Caco-2 (cell line): ENCODE measurements around the gene SNRNP35. TPM values are rescaled to one million over a fixed set of nuclear protein-coding genes. Genes with fewer than 3 reads are reported as not detected.
"Not testable (repeated sequence)": the region's sequence is repeated elsewhere in the genome, so short reads cannot be mapped to it uniquely, and the experiment has no call there.

Source experiments
- Bru-seq: library from RNA; stranded (reverse); fragments of 400-500 nt; gene quantifications from one replicate; lab custom pipeline; 2021; lab: Mats Ljungman, UMichigan
- BruChase-seq, 2 experiments: library from RNA; stranded (reverse); fragments of 400-500 nt; gene quantifications; one replicate each; lab custom pipeline; 2021; lab: Mats Ljungman, UMichigan
- BruUV-seq: library from RNA; stranded (reverse); fragments of 400-500 nt; replicated peaks from 2 replicates; lab custom pipeline; 2021; lab: Mats Ljungman, UMichigan
- CTCF ChIA-PET: fragments of 300-600 bp; sonication (Branson Sonifier 250); formaldehyde crosslinking; loops from one replicate; lab custom pipeline; 2022; ENCODE audit warnings: antibody characterized with exemption; lab: Charles Lee
- POLR2A ChIA-PET: fragments of 300-600 bp; sonication (Branson Sonifier 250); formaldehyde crosslinking; loops from one replicate; lab custom pipeline; 2022; ENCODE audit warnings: antibody characterized with exemption; lab: Charles Lee
- DNase-seq, 2 experiments: peaks; one replicate each; pipeline versions ENCODE4 v3.0.0 to v3.0.0-alpha.2; 2020 to 2022
- H3K27me3 ChIP-seq: replicated peaks from 2 replicates; pipeline ENCODE4 v1.6.0; 2011; ENCODE audit warnings: low read length; ENCODE audit not compliant: control insufficient read depth, insufficient read depth
- H3K36me3 ChIP-seq: 2 replicates; pipeline ENCODE4 v1.5.1; 2011; ENCODE audit warnings: low read length; ENCODE audit not compliant: control insufficient read depth, insufficient read depth
- H3K4me1 ChIP-seq: fragments of 250-450 bp; sonication (Bioruptor Pico); 2 replicates; pipeline ENCODE4 v1.5.1; 2020; ENCODE audit warnings: mild to moderate bottlenecking
- H3K4me3 ChIP-seq: 2 replicates; pipeline ENCODE4 v1.5.1; 2011; ENCODE audit warnings: low read depth, mild to moderate bottlenecking, control low read depth, low read length
- H3K9me3 ChIP-seq: fragments of 250-450 bp; sonication (Bioruptor Pico); 2 replicates; pipeline ENCODE4 v1.5.1; 2020; ENCODE audit warnings: mild to moderate bottlenecking, moderate library complexity
- H3K27ac Mint-ChIP-seq: one replicate; pipeline ENCODE4 v1.8.0; 2022; ENCODE audit warnings: mixed read lengths; ENCODE audit not compliant: unreplicated experiment
- H3K27me3 Mint-ChIP-seq: one replicate; pipeline ENCODE4 v1.8.0; 2022; ENCODE audit warnings: mixed read lengths; ENCODE audit not compliant: insufficient read depth, unreplicated experiment
- H3K36me3 Mint-ChIP-seq: one replicate; pipeline ENCODE4 v1.8.0; 2022; ENCODE audit warnings: mild to moderate bottlenecking, mixed read lengths; ENCODE audit not compliant: insufficient read depth, unreplicated experiment
- H3K4me1 Mint-ChIP-seq: one replicate; pipeline ENCODE4 v1.8.0; 2022; ENCODE audit warnings: low read depth, mixed read lengths; ENCODE audit not compliant: unreplicated experiment
- H3K4me3 Mint-ChIP-seq: one replicate; pipeline ENCODE4 v1.8.0; 2022; ENCODE audit warnings: mild to moderate bottlenecking, moderate library complexity, mixed read lengths; ENCODE audit not compliant: unreplicated experiment
- H3K9me3 Mint-ChIP-seq: one replicate; pipeline ENCODE4 v1.8.0; 2022; ENCODE audit warnings: mixed read lengths; ENCODE audit not compliant: unreplicated experiment
- intact Hi-C: fragments of 100-400 bp; cut with micrococcal nuclease; formaldehyde crosslinking; loops from one replicate; pipeline ENCODE4 v1.10.0; 2022; ENCODE audit not compliant: unreplicated experiment
- long read RNA-seq: library from polyadenylated mRNA; stranded (forward); transcript quantifications from one replicate; pipeline ENCODE4 v2.0.0, GENCODE V29; 2022
- total RNA-seq: library from RNA; stranded (reverse); gene quantifications from 2 replicates; pipeline ENCODE4 v1.2.3, GENCODE V29; 2022
- TF ChIP-seq, protein P1 (sequence below), 2 experiments: fragments of 200-600 bp in 1 of 2; IDR thresholded peaks; 1 replicate in 1 of 2; 2 replicates in 1 of 2; pipeline versions ENCODE4 v1.5.1 to v1.8.0; 2011 to 2022; ENCODE audit warnings: antibody characterized with exemption in 1 of 2, control low read depth in 1 of 2, inconsistent platforms in 1 of 2, low read depth in 1 of 2, low read length in 1 of 2, mild to moderate bottlenecking in 1 of 2, moderate library complexity in 1 of 2; ENCODE audit not compliant: insufficient read depth in 1 of 2, severe bottlenecking in 1 of 2, unreplicated experiment in 1 of 2

SNRNP35 gene, protein sequence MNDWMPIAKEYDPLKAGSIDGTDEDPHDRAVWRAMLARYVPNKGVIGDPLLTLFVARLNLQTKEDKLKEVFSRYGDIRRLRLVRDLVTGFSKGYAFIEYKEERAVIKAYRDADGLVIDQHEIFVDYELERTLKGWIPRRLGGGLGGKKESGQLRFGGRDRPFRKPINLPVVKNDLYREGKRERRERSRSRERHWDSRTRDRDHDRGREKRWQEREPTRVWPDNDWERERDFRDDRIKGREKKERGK
- total RNA-seq (22.0 and 22.7 TPM in 2 replicates), Bru-seq, nascent RNA (percentile 82 among the genes with signal in this experiment), BruChase-seq, experiment 1, labeled RNA remaining after a 2-hour chase (percentile 82 among the genes with signal in this experiment), BruChase-seq, experiment 2, labeled RNA remaining after a 6-hour chase (percentile 80 among the genes with signal in this experiment)
- long read RNA-seq, transcript SNRNP35-203 (2 exons, 1,975 nt): major isoform, 33 of 47 reads
- long read RNA-seq, partial matches to known transcripts: 6 of 47 reads
- long read RNA-seq, other reads (novel, unspliced or antisense): 7 of 47 reads

DNA sequence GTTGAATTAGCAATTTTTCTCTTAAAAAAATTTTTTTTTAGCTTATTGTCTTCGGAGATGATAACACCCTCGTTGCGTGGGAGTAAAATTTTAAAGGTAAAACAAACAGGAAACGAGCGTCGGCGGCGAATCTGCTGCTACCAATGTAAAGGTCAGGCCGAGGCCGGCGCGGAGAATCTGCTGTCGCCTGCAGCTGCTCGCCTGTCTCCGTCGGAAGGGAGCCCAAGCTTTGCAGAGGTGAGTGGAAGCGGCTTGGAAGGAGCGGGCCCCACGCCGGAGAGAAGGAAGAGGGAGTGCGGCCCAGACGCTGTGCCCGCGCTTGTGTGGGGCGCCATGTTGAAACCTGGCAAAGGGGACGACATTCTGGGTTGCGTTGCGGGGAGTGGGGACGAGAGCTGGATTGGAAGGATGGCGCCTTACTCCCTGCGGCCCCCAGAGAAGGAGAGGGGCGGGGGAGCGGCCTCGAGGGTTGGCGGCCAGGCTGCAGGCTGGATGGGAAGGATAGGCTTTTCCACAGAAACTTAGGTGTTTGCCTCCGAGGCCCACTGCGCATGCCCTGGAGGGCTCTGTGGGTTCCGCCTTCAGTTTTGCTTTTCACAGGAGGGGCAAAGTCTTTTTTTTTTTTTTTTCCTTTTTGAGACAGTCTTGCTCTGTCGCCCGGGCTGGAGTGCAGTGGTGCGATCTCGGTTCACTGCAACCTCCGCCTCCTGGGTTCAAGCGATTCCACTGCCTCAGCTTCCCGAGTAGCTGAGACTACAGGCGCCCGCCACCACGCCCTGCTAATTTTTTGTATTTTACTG is at the start of gene SNRNP35:
TSS of gene SNRNP35 (plus strand) at position 160 of the 800 bp plus-strand sequence. CDS start 7,402 bp downstream, outside the sequence.
- ChIA-PET POLR2A (interaction anchor here (0.9 to 1.2 kb wide), 3 partner anchors 74 to 226 kb away, joined by 3 to 5 read pairs (median 3); partner anchors contain the start of gene KMT5A), CTCF (interaction anchor here (0.7 kb wide), 1 partner anchor 193 kb away, joined by 3 read pairs; no protein-coding TSS in a partner anchor)
- H3K27me3 Mint-ChIP-seq: no peaks in the 10 kb centered on the region
- H3K4me1 Mint-ChIP-seq: peaks cover 6% of the 10 kb centered on the region
- H3K36me3 Mint-ChIP-seq: peaks cover 25% of the 10 kb centered on the region
- H3K27ac Mint-ChIP-seq: peak within 1 kb of the TSS; percentile 100
- Histone ChIP-seq H3K4me3 (peak within 1 kb of the TSS; percentile 85), H3K4me1 (no peaks in the 10 kb centered on the region), H3K27me3 (no peaks in the 10 kb centered on the region), H3K9me3 (no peaks in the 10 kb centered on the region), H3K36me3 (no peaks in the 10 kb centered on the region; the same call in 1 of the 2 replicates)
- peak within 1 kb of the TSS; percentile 98 for H3K4me3 Mint-ChIP-seq
- peak; percentile 89 to 92 for DNase-seq
- H3K9me3 Mint-ChIP-seq: no peaks in the 10 kb centered on the region
- BruUV-seq: TSS peak; percentile 97
- intact Hi-C loops: loop anchor here (1.0 kb wide), 1 partner anchor 22 kb away; the partner anchor contains the start of gene RILPL2
- TF ChIP-seq, protein P1, sequence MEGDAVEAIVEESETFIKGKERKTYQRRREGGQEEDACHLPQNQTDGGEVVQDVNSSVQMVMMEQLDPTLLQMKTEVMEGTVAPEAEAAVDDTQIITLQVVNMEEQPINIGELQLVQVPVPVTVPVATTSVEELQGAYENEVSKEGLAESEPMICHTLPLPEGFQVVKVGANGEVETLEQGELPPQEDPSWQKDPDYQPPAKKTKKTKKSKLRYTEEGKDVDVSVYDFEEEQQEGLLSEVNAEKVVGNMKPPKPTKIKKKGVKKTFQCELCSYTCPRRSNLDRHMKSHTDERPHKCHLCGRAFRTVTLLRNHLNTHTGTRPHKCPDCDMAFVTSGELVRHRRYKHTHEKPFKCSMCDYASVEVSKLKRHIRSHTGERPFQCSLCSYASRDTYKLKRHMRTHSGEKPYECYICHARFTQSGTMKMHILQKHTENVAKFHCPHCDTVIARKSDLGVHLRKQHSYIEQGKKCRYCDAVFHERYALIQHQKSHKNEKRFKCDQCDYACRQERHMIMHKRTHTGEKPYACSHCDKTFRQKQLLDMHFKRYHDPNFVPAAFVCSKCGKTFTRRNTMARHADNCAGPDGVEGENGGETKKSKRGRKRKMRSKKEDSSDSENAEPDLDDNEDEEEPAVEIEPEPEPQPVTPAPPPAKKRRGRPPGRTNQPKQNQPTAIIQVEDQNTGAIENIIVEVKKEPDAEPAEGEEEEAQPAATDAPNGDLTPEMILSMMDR (IDR thresholded peaks at IDR 0.05; ENCODE audit: insufficient read depth in 1 of 2, low read depth in 1 of 2, low read length in 1 of 2, severe bottlenecking in 1 of 2, unreplicated experiment in 1 of 2): no peak

- H3K27ac Mint-ChIP-seq, H3K27me3 Mint-ChIP-seq, H3K4me3 Mint-ChIP-seq, H3K4me1 ChIP-seq, H3K27me3 ChIP-seq, DNase-seq, CTCF ChIA-PET, H3K9me3 ChIP-seq, H3K9me3 Mint-ChIP-seq, POLR2A ChIA-PET, H3K4me1 Mint-ChIP-seq, H3K36me3 ChIP-seq, H3K4me3 ChIP-seq, intact Hi-C loops: not testable (repeated sequence)
- BruUV-seq: TSS peak; percentile 59
- peaks cover 51% of the 10 kb centered on the region for H3K36me3 Mint-ChIP-seq
These were observed 49.3 kb upstream of the SNRNP35 start for GRCh38 chr12:123408619-123409018.

- H3K9me3 Mint-ChIP-seq, H3K4me3 ChIP-seq, H3K27ac Mint-ChIP-seq, H3K4me1 Mint-ChIP-seq, intact Hi-C loops, DNase-seq, H3K4me3 Mint-ChIP-seq, H3K27me3 Mint-ChIP-seq, CTCF ChIA-PET, H3K9me3 ChIP-seq, H3K4me1 ChIP-seq, H3K36me3 ChIP-seq, H3K27me3 ChIP-seq, BruUV-seq: not testable (repeated sequence)
- POLR2A ChIA-PET: interaction anchor here (0.6 kb wide), 1 partner anchor 66 kb away, joined by 8 read pairs; no protein-coding TSS in a partner anchor
- peaks cover 42% of the 10 kb centered on the region for H3K36me3 Mint-ChIP-seq
These were observed 48.5 kb upstream of the SNRNP35 start for GRCh38 chr12:123409284-123410040.
